Mesenteric fat pad (tissue), 1 donor: Measurements from ENCODE around the gene RTKN2. TPM values are rescaled to one million over a fixed set of nuclear protein-coding genes. Genes with fewer than 3 reads are reported as not detected.
"Not testable (repeated sequence)": the region's sequence is repeated elsewhere in the genome, so short reads cannot be mapped to it uniquely, and the experiment has no call there.

Source experiments
- DNase-seq: peaks from one replicate; pipeline ENCODE4 v3.0.0-alpha.2; 2020; ENCODE audit warnings: low spot score
- long read RNA-seq: library from polyadenylated mRNA; unstranded; transcript quantifications from one replicate; pipeline ENCODE4 v2.0.0, GENCODE V29; 2020
- total RNA-seq: library from RNA; stranded (reverse); fragmentation: NEBNext Ultra II Directional; extraction: Animal tissue kit (Norgen Biotek cat#: 25700); gene quantifications from one replicate; pipeline ENCODE4 v1.2.1, GENCODE V29; 2021
- donor health status: DM: yes; HTN: yes; CAD: no.

The RTKN2 gene
- 0.06 TPM for total RNA-seq
- long read RNA-seq, result 0 reads

GRCh38 chr10:62268399-62269114 lies at the start of gene RTKN2:
Gene RTKN2, minus strand, starts transcription at chr10:62268844. Its CDS starts 234 bp downstream, at chr10:62268610.
- no peak for DNase-seq

- no peak for DNase-seq
Measured at GRCh38 chr10:62317257-62317656, 48.6 kb upstream of the RTKN2 start.

- no peak for DNase-seq
Measured at GRCh38 chr10:62309254-62309653, 40.6 kb upstream of the RTKN2 start.

- no peak for DNase-seq
Measured at GRCh38 chr10:62308101-62308500, 39.5 kb upstream of the RTKN2 start.

- DNase-seq, result no peak
Measured at GRCh38 chr10:62307635-62308034, 39.0 kb upstream of the RTKN2 start.

GRCh38 chr10:62306663-62307062 lies 38.0 kb upstream of the RTKN2 start:
- no peak for DNase-seq

- DNase-seq, result no peak
Measured at GRCh38 chr10:62305813-62306212, 37.2 kb upstream of the RTKN2 start.

- no peak for DNase-seq
Measured at GRCh38 chr10:62303922-62304321, 35.3 kb upstream of the RTKN2 start.

- no peak for DNase-seq
Measured at GRCh38 chr10:62302760-62303159, 34.1 kb upstream of the RTKN2 start.

GRCh38 chr10:62297857-62298256 lies 29.2 kb upstream of the RTKN2 start:
- no peak for DNase-seq

GRCh38 chr10:62284221-62284620 lies 15.6 kb upstream of the RTKN2 start:
- no peak for DNase-seq

- not testable (repeated sequence) for DNase-seq
Measured at GRCh38 chr10:62281348-62281747, 12.7 kb upstream of the RTKN2 start.

GRCh38 chr10:62280392-62280791 lies 11.7 kb upstream of the RTKN2 start:
- not testable (repeated sequence) for DNase-seq

GRCh38 chr10:62278441-62278910 lies 9.8 kb upstream of the RTKN2 start:
- no peak for DNase-seq

GRCh38 chr10:62277971-62278370 lies 9.3 kb upstream of the RTKN2 start:
- no peak for DNase-seq

GRCh38 chr10:62270020-62270419 lies 1.4 kb upstream of the RTKN2 start:
- no peak for DNase-seq

- DNase-seq, result no peak
Measured at GRCh38 chr10:62268027-62268398, 631 bp downstream of the RTKN2 start.

- DNase-seq, result no peak
Measured at GRCh38 chr10:62266611-62267010, 2.0 kb downstream of the RTKN2 start.

GRCh38 chr10:62266147-62266546 lies 2.5 kb downstream of the RTKN2 start:
- no peak for DNase-seq

GRCh38 chr10:62264702-62265436 lies 3.8 kb downstream of the RTKN2 start:
- DNase-seq, result no peak

- no peak for DNase-seq
Measured at GRCh38 chr10:62264126-62264525, 4.5 kb downstream of the RTKN2 start.

- DNase-seq, result no peak
Measured at GRCh38 chr10:62261666-62262065, 7.0 kb downstream of the RTKN2 start.

GRCh38 chr10:62259998-62260397 lies 8.6 kb downstream of the RTKN2 start:
- no peak for DNase-seq
